GM12878 (cell line): Measurements from ENCODE around the gene IQCH. TPM values are rescaled to one million over a fixed set of nuclear protein-coding genes. Genes with fewer than 3 reads are reported as not detected.

Source experiments
- BACH1 ChIP-seq: fragments of 450-650 bp; IDR thresholded peaks from 2 replicates; pipeline ENCODE4 v1.6.1; 2017; ENCODE audit warnings: mild to moderate bottlenecking, borderline replicate concordance
- CBFB ChIP-seq: IDR thresholded peaks from 2 replicates; pipeline ENCODE4 v1.6.1; 2016; ENCODE audit warnings: antibody characterized with exemption, low read depth
- CBX5 ChIP-seq: sonication (generic); IDR thresholded peaks from 2 replicates; pipeline ENCODE4 v1.6.1; 2016; ENCODE audit warnings: low read depth, moderate library complexity, mild to moderate bottlenecking, inconsistent platforms
- CHD1 ChIP-seq: IDR thresholded peaks from 2 replicates; pipeline ENCODE4 v1.6.1; 2012; ENCODE audit warnings: low read depth, low read length, improper control_type of control experiment
- CREB1 ChIP-seq: IDR thresholded peaks from 2 replicates; pipeline ENCODE4 v1.6.1; 2012; ENCODE audit warnings: low read depth, mild to moderate bottlenecking, inconsistent platforms
- E2F4 ChIP-seq: IDR thresholded peaks from 2 replicates; pipeline ENCODE4 v1.6.1; 2012; ENCODE audit warnings: low read depth, low read length, improper control_type of control experiment
- GABPA ChIP-seq: IDR thresholded peaks from 2 replicates; pipeline ENCODE4 v1.6.1; 2014; ENCODE audit warnings: antibody characterized with exemption, low read depth, mild to moderate bottlenecking, inconsistent platforms
- IKZF2 ChIP-seq, 2 experiments: fragments of 450-650 bp; IDR thresholded peaks; 2 replicates each; pipeline ENCODE4 v1.6.1; 2017; ENCODE audit warnings: mild to moderate bottlenecking in 2 of 2, moderate library complexity in 2 of 2
- KAT2A ChIP-seq: conservative IDR thresholded peaks from 2 replicates; pipeline ENCODE4 v1.6.1; 2011; ENCODE audit warnings: low read depth, low read length; ENCODE audit not compliant: control insufficient read depth
- LARP7 ChIP-seq: fragments of 450-650 bp; IDR thresholded peaks from 2 replicates; pipeline ENCODE4 v1.6.1; 2017; ENCODE audit warnings: mild to moderate bottlenecking
- MYC ChIP-seq: IDR thresholded peaks from 2 replicates; pipeline ENCODE4 v1.6.1; 2011; ENCODE audit warnings: mild to moderate bottlenecking, low read length, moderate library complexity, inconsistent platforms; ENCODE audit not compliant: insufficient read depth, insufficient replicate concordance, insufficient read length, severe bottlenecking
- NKRF ChIP-seq: fragments of 450-650 bp; conservative IDR thresholded peaks from 2 replicates; pipeline ENCODE4 v1.6.1; 2017; ENCODE audit warnings: mild to moderate bottlenecking, moderate library complexity
- NR2C1 ChIP-seq: fragments of 450-650 bp; IDR thresholded peaks from 2 replicates; pipeline ENCODE4 v1.6.1; 2017; ENCODE audit warnings: antibody characterized with exemption, mild to moderate bottlenecking, moderate library complexity
- PAX8 ChIP-seq: fragments of 450-650 bp; IDR thresholded peaks from 2 replicates; pipeline ENCODE4 v1.6.1; 2017; ENCODE audit warnings: mild to moderate bottlenecking, moderate library complexity
- POLR2A ChIP-seq: IDR thresholded peaks from 2 replicates; pipeline ENCODE4 v1.6.1; 2011; ENCODE audit warnings: low read depth, mild to moderate bottlenecking, low read length
- POLR2AphosphoS2 ChIP-seq: IDR thresholded peaks from 2 replicates; pipeline ENCODE4 v1.6.1; 2011; ENCODE audit warnings: low read depth, mild to moderate bottlenecking, low read length, improper control_type of control experiment, moderate library complexity
- POU2F2 ChIP-seq: IDR thresholded peaks from 3 replicates; pipeline ENCODE4 v1.6.1; 2011; ENCODE audit warnings: low read depth, mild to moderate bottlenecking, low read length, borderline replicate concordance
- RBBP5 ChIP-seq: fragments of 200-600 bp; sonication (generic); conservative IDR thresholded peaks from 2 replicates; pipeline ENCODE4 v1.6.1; 2016
- RELA ChIP-seq: fragments of 450-650 bp; IDR thresholded peaks from 2 replicates; pipeline ENCODE4 v1.8.0; 2014; ENCODE audit warnings: borderline replicate concordance; ENCODE audit not compliant: partially characterized antibody
- SMC3 ChIP-seq: IDR thresholded peaks from 2 replicates; pipeline ENCODE4 v1.6.1; 2011; ENCODE audit warnings: low read length, improper control_type of control experiment, borderline replicate concordance
- TCF7 ChIP-seq: IDR thresholded peaks from 2 replicates; pipeline ENCODE4 v1.6.1; 2014; ENCODE audit warnings: antibody characterized with exemption, borderline replicate concordance
- ZNF207 ChIP-seq: fragments of 450-650 bp; IDR thresholded peaks from 2 replicates; pipeline ENCODE4 v1.6.1; 2014; ENCODE audit warnings: antibody characterized with exemption, mild to moderate bottlenecking, borderline replicate concordance
- ZNF217 ChIP-seq: fragments of 450-650 bp; IDR thresholded peaks from 2 replicates; pipeline ENCODE4 v1.6.1; 2017; ENCODE audit warnings: antibody characterized with exemption, mild to moderate bottlenecking
- ZNF384 ChIP-seq: IDR thresholded peaks from 2 replicates; pipeline ENCODE4 v1.6.1; 2012; ENCODE audit warnings: low read depth, mild to moderate bottlenecking, low read length, improper control_type of control experiment, borderline replicate concordance
- ZNF687 ChIP-seq: fragments of 450-650 bp; IDR thresholded peaks from 2 replicates; pipeline ENCODE4 v1.6.1; 2017; ENCODE audit warnings: mild to moderate bottlenecking, moderate library complexity
- polyA plus RNA-seq, 11 experiments: library from polyadenylated mRNA; depleted of rRNA in 4 of 11; unstranded in 6 of 11; stranded (reverse) in 5 of 11; fragments of >200 nt; fragmentation: Nextera tagmentation in 4 of 11; fragmentation: Illumina TruSeq in 1 of 11; extraction: Ambion mirVana in 4 of 11; extraction: Trizol in 1 of 11; gene quantifications; 1 replicate in 1 of 11; 2 replicates in 10 of 11; pipeline versions ENCODE4 v1.2.1 to v1.2.3, GENCODE V29; 2011 to 2016; ENCODE audit warnings: inconsistent platforms in 2 of 11, missing spikeins in 2 of 11, low read depth in 1 of 11
- total RNA-seq, 4 experiments: library from RNA; depleted of rRNA in 3 of 4; stranded (reverse); fragments of >200 nt in 3 of 4; fragmentation: Illumina TruSeq in 1 of 4; extraction: Trizol in 1 of 4; gene quantifications; 2 replicates each; pipeline versions ENCODE4 v1.2.1 to v1.2.3, GENCODE V29; 2013 to 2021

The IQCH gene
- total and polyA plus RNA-seq, 10 of the 15 experiments (the other 5 are each of a cell fraction or from before 2014, with no cell fraction given) = 0.29 to 1.3 (median 0.99) TPM

- TF ChIP-seq ZNF687 (peak; percentile 75), SMC3 (peak; percentile 6; the same call in 1 of the 2 replicates), CHD1 (0 out of 2 replicates have a peak, but pooled peaks have one; percentile 14), GABPA (peak; percentile 92), ZNF384 (no peak), MYC (no peak), LARP7 (peak; percentile 94), KAT2A (no peak), BACH1 (peak; percentile 65), NKRF (peak; percentile 56), ZNF207 (0 out of 2 replicates have a peak, but pooled peaks have one; percentile 53), RBBP5 (no peak), RELA (peak; percentile 61), CBX5 (no peak), IKZF2 (IDR thresholded peaks at IDR 0.05) (peak; percentile 21 to 60; a peak in 2 of 4 replicates), POLR2AphosphoS2 (0 out of 2 replicates have a peak, but pooled peaks have one; percentile 49), TCF7 (no peak), E2F4 (no peak), NR2C1 (peak; percentile 97), ZNF217 (0 out of 2 replicates have a peak, but pooled peaks have one; percentile 27), POU2F2 (0 out of 3 replicates have a peak, but pooled peaks have one; percentile 25), CBFB (no peak), PAX8 (no peak), POLR2A (peak; percentile 85), CREB1 (peak; percentile 61; the same call in 1 of the 2 replicates)
Measured at GRCh38 chr15:67542420-67543347, 288.1 kb downstream of the IQCH start, which contains the start of gene MAP2K5 (continued).
